Right cardiac atrium (tissue), 5 donors: ENCODE data around the gene MTA3. TPM values are rescaled to one million over a fixed set of nuclear protein-coding genes. Genes with fewer than 3 reads are reported as not detected.

Experiments
- ATAC-seq, 2 donors: fragments of 200-7000 bp; cut with Tn5 transposase; one replicate each; pipeline versions ENCODE4 v1.8.0 to v1.9.1; 2020; ENCODE audit warnings: moderate library complexity in 2 of 2, mild to moderate bottlenecking in 1 of 2
- DNase-seq, 3 donors: peaks; one replicate each; pipeline ENCODE4 v3.0.0-alpha.2; 2020
- H3K27ac ChIP-seq: one replicate; pipeline ENCODE4 v1.5.1; 2013; ENCODE audit warnings: mild to moderate bottlenecking, low read length, control low read depth, moderate library complexity
- H3K27me3 ChIP-seq: one replicate; pipeline ENCODE4 v1.6.1; 2013; ENCODE audit not compliant: control insufficient read depth, insufficient read depth
- H3K4me1 ChIP-seq: one replicate; pipeline ENCODE4 v1.6.1; 2013; ENCODE audit warnings: low read length; ENCODE audit not compliant: control insufficient read depth, insufficient read depth
- H3K4me3 ChIP-seq: one replicate; pipeline ENCODE4 v1.5.1; 2013; ENCODE audit warnings: low read length, control low read depth
- H3K9me3 ChIP-seq: one replicate; pipeline ENCODE4 v1.6.1; 2013; ENCODE audit warnings: low read length; ENCODE audit not compliant: control insufficient read depth
- WGBS: extraction: QIAGEN DNeasy Blood & Tissue Kit; methylation state at CpG from one replicate; pipeline ENCODE4 v1.1.7; 2013; 5-methylcytosine and 5-hydroxymethylcytosine counted together
- intact Hi-C, 4 donors: fragments of 100-400 bp; cut with DNase I; formaldehyde crosslinking; loops; one replicate each; pipeline versions ENCODE4 v1.11.0 to v1.14.0; 2022 to 2023
- long read RNA-seq, 4 donors: library from polyadenylated mRNA; unstranded; transcript quantifications; one replicate each; pipeline ENCODE4 v2.0.0, GENCODE V29; 2020 to 2021
- polyA plus RNA-seq: library from polyadenylated mRNA; stranded (reverse); fragments of 200-250 nt; gene quantifications from one replicate; pipeline ENCODE4 v1.2.3, GENCODE V29; 2013
- total RNA-seq, 4 donors: library from RNA; stranded (reverse); fragmentation: NEBNext Ultra II Directional; extraction: Animal tissue kit (Norgen Biotek cat#: 25700); gene quantifications; one replicate each; pipeline ENCODE4 v1.2.1, GENCODE V29; 2021
- donor health status: healthy with polysubstance abuse.
- donor health status: DM: no; HTN: yes; CAD: no.
- donor health status: DM: no; HTN: no; CAD: no.
- donor health status: DM: no; HTN: yes; CAD: no; lungs with severe emphysema.
- donor health status: DM: yes; HTN: yes; CAD: no.

MTA3 gene
- total RNA-seq (10 to 100 TPM; 24.8 to 31.0 (median 28.9) TPM), polyA plus RNA-seq (24.6 TPM)
- long read RNA-seq, donor 1, transcript MTA3-204 (14 exons, 2,041 nt) = major isoform, 20 of 45 reads
- long read RNA-seq, donor 1, transcript MTA3-205 (14 exons, 2,202 nt) = minor isoform, 14 of 45 reads
- long read RNA-seq, donor 1, partial matches to known transcripts = 3 of 45 reads
- long read RNA-seq, donor 1, other reads (novel, unspliced or antisense) = 7 of 45 reads
- long read RNA-seq, donor 2, transcript MTA3-204 (14 exons, 2,041 nt) = major isoform, 9 of 21 reads
- long read RNA-seq, donor 2, transcript MTA3-205 (14 exons, 2,202 nt) = minor isoform, 6 of 21 reads
- long read RNA-seq, donor 2, partial matches to known transcripts = 1 of 21 reads
- long read RNA-seq, donor 2, other reads (novel, unspliced or antisense) = 5 of 21 reads
- long read RNA-seq, donor 3, transcript MTA3-205 (14 exons, 2,202 nt) = major isoform, 38 of 99 reads
- long read RNA-seq, donor 3, transcript MTA3-204 (14 exons, 2,041 nt) = major isoform, 38 of 99 reads
- long read RNA-seq, donor 3, partial matches to known transcripts = 7 of 99 reads
- long read RNA-seq, donor 3, other reads (novel, unspliced or antisense) = 13 of 99 reads
- long read RNA-seq, donor 4, transcript MTA3-205 (14 exons, 2,202 nt) = minor isoform, 11 of 28 reads
- long read RNA-seq, donor 4, transcript MTA3-204 (14 exons, 2,041 nt) = major isoform, 14 of 28 reads
- long read RNA-seq, donor 4, partial matches to known transcripts = 0 of 28 reads
- long read RNA-seq, donor 4, other reads (novel, unspliced or antisense) = 3 of 28 reads

DNA sequence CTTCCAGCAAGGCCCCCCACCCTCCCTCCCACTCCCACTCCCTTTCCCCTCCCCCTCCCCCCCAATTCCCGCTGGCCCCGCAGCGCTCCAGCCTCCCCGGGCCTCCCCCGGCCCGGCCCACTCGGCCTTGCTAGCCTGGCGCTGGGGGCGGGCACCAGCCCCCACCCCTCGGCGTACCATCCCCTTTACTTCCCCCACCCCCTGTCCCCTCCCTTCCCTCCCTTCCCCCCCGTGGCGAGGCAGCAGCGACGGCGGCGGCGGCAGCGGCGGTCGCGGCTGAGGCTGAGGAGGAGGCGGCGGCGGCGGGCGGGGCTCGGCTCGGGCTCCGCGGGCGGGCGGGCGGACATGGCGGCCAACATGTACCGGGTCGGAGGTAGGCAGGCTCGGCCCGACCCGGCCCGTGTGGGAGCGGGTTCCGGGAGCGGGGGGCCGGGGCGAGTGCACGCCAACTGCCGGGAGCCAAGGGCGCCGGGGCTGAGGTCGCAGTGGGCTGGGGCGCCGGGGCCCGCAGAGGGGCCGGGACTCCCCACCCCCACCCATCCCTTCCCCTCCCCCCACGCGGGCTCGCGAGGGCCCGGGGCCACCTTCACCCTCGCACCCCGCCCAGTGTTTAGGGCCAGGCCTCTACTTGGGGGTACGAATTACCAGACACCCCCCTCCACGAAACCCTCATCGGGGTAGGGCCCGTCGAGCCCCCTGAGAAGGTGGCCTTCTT, at the start of gene MTA3:
Gene MTA3 (plus strand): TSS at position 232 of the 715 bp plus-strand sequence. CDS start 114 bp downstream, at position 346.
- peak; percentile 68 to 89 (median 88) for DNase-seq
- peak within 1 kb of the TSS; percentile 99 for H3K4me3 ChIP-seq
- no peaks in the 10 kb centered on the region for H3K4me1 ChIP-seq
- H3K27ac ChIP-seq = peak within 1 kb of the TSS; percentile 91
- H3K9me3 ChIP-seq = no peaks in the 10 kb centered on the region
- peak; percentile 87 for ATAC-seq
- intact Hi-C loops = no loop called here
- H3K27me3 ChIP-seq = no peaks in the 10 kb centered on the region
- 1% methylated on average over 63 of the region's 67 CpGs for whole genome bisulfite sequencing

DNA sequence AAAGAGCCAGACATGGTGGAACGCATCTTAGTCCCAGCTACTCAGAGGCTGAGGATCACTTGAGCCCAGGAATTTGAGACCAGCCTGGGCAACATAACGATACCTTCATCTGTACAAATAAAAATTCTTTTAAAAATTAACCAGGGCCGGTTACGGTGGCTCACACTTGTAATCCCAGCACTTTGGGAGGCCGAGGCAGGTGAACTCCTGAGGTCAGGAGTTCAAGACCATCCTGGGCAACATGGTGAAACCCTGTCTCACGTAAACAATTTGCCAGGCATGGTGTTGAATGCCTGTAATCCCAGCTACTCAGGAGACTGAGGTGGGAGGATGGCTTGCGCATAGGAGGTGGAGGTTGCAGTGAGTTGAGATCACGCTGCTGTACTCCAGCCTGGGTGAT, 48.8 kb upstream of the MTA3 start:
- 89% methylated on average over 8 of the region's 8 CpGs for WGBS

DNA sequence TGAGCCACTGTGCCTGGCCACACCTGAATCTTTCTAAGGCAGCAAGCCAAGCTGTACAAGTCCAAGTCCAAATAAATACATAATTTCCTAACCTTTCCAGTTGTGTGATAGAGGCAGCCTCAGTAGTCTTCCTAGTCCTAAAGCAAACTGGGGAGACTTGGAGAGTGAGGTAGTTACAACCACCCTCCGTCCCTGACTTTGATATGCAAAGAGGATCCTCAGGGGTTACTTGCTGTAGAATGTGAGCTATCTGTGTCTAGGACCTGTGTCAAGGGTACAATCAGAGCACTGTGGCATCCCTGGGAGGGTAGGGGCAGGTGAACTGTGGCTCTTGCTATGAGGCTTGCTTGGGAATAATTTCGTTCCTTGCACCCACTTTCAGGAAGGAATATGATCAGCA, 46.4 kb upstream of the MTA3 start:
- 69% methylated on average over 2 of the region's 2 CpGs for WGBS
- intact Hi-C loops = no loop called here
- H3K4me1 ChIP-seq = no peaks in the 10 kb centered on the region
- ATAC-seq (no peak), DNase-seq (no peak)
- no peak overlapping the region for H3K4me3 ChIP-seq
- H3K9me3 ChIP-seq = no peaks in the 10 kb centered on the region
- H3K27me3 ChIP-seq = no peaks in the 10 kb centered on the region
- H3K27ac ChIP-seq = no peak overlapping the region

More for the DNA sequence above, 48.8 kb upstream of the MTA3 start:
- intact Hi-C loops = no loop called here
- ATAC-seq (no peak), DNase-seq (no peak)
- H3K27ac ChIP-seq = no peak overlapping the region
- no peaks in the 10 kb centered on the region for H3K27me3 ChIP-seq
- H3K4me1 ChIP-seq = no peaks in the 10 kb centered on the region
- no peak overlapping the region for H3K4me3 ChIP-seq
- H3K9me3 ChIP-seq = no peaks in the 10 kb centered on the region

DNA sequence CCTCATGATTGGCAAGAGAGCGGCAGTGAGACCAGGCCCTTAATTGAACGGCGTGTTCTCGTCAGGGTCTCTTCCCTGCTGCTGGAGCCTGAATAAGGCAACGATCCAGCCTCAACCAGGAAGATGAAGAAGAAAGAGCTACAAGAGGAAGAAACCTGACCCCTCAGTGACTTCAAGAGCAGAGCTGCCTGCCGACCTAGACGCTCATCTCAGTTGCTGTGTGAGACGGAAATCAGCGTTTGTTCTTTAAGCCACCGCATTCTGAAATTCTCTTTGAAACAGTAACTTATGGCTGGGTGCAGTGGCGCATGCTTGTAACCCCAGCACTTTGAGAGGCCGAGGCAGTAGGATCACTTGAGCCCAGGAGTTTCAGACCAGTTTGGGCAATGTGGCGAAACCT, 45.1 kb upstream of the MTA3 start:
- WGBS = 76% methylated on average over 13 of the region's 13 CpGs
- H3K4me1 ChIP-seq = no peaks in the 10 kb centered on the region
- H3K9me3 ChIP-seq = no peaks in the 10 kb centered on the region
- no peak overlapping the region for H3K27ac ChIP-seq
- H3K4me3 ChIP-seq = no peak overlapping the region
- intact Hi-C loops = no loop called here
- no peak for ATAC-seq
- no peaks in the 10 kb centered on the region for H3K27me3 ChIP-seq
- DNase-seq = no peak

DNA sequence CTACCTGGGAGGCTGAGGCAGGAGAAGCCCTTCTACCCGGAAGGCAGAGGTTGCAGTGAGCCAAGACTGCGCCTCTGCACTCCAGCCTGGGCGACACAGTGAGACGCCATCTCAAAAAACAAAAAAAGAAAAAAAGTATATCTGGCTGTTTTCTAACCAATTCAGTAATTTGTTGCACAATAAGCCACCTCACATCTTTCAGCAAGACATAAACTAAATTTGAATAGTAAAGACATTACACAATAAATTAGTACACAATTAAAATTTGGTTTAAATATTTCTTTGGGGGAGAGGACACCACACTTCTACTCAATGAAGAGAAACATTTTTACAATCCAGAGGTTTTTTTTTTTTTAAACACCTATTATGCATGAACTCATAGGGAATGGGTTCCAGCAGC, 36.0 kb upstream of the MTA3 start:
- H3K27ac ChIP-seq = no peak overlapping the region
- H3K27me3 ChIP-seq = no peaks in the 10 kb centered on the region
- DNase-seq (no peak), ATAC-seq (no peak)
- H3K4me1 ChIP-seq = no peaks in the 10 kb centered on the region
- H3K9me3 ChIP-seq = no peaks in the 10 kb centered on the region
- intact Hi-C loops = no loop called here
- 94% methylated on average over 4 of the region's 4 CpGs for whole genome bisulfite sequencing
- H3K4me3 ChIP-seq = no peak overlapping the region

DNA sequence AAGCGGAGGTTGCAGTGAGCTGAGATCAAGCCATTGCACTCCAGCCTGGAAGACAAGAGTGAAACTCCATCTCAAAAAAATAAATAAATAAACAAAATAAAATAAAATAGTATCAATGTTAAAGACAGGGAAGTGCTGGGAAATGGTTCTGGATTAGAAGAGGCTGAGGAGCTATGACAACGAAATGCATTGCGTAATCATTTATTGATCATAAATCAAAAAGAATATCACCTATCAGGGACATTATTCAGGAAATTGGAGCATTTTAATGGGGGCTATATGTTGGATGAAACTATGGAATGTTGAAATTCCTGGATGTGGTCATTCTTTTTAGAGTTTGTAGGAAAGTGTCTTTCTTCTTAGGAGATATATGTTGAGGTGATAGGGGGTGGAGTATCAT, 30.9 kb upstream of the MTA3 start:
- H3K27ac ChIP-seq = no peak overlapping the region
- H3K4me1 ChIP-seq = no peaks in the 10 kb centered on the region
- no peak for ATAC-seq
- no peaks in the 10 kb centered on the region for H3K27me3 ChIP-seq
- 97% methylated on average over 3 of the region's 3 CpGs for WGBS
- DNase-seq = no peak
- H3K4me3 ChIP-seq = no peak overlapping the region
- H3K9me3 ChIP-seq = no peaks in the 10 kb centered on the region
- intact Hi-C loops = no loop called here

DNA sequence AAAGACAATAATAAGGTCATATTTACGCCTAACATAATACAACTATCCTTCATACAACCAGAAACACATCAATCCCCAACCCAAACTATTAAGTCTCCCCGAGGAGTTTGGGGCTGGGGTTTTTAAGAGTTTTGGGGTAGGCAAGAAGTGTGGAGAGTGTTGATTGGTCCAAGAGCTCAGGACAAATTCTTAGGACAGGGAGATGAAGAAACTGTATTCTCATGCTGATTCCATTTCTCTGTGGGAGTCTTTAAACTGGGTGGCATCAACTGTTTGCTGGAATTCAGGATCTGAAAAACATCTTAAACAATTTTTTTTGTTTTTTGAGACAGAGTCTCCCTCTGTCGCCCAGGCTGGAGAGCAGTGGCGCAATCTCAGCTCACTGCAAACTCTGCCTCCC, 25.6 kb upstream of the MTA3 start:
- ATAC-seq = no peak
- no peaks in the 10 kb centered on the region for H3K4me1 ChIP-seq
- no peaks in the 10 kb centered on the region for H3K27me3 ChIP-seq
- WGBS = 85% methylated on average over 4 of the region's 4 CpGs
- DNase-seq = no peak
- no peak overlapping the region for H3K27ac ChIP-seq
- H3K4me3 ChIP-seq = no peak overlapping the region
- H3K9me3 ChIP-seq = no peaks in the 10 kb centered on the region
- intact Hi-C loops = no loop called here

DNA sequence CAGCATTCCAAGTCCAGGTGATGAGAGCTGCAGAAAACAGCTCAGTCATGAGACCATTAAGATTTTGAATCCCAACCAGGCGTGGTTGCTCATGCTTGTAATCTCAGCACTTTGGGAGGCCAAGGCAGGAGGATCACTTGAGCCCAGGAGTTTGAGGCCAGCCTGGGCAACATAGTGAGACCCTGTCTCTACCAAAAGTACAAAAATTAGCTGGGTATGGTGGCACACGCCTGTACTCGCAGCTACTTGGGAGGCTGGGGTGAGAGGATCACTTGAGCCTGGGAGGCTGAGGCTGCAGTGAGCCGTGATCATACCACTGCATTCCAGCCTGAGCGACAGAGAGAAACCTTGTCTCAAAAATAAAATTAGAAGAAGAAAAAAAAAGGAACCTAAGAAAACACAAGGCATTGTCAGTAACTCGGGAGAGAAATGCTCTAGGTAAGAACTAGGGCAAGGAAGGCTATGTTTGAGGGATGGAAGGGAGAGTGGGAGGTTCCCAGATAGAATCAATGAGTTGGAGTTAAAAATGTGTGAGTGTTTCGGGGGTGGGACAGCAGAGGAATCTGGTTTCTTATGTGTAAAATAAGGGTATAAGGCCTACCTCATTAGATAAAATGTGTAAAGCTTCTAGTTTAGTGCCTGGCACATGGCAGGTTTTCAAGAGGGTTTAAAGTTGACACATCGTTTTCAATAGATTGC, 23.3 kb upstream of the MTA3 start:
- ATAC-seq (no peak), DNase-seq (no peak)
- WGBS = 88% methylated on average over 8 of the region's 8 CpGs
- H3K27me3 ChIP-seq = no peaks in the 10 kb centered on the region
- H3K4me1 ChIP-seq = no peaks in the 10 kb centered on the region
- no peak overlapping the region for H3K4me3 ChIP-seq
- intact Hi-C loops = no loop called here
- H3K27ac ChIP-seq = no peak overlapping the region
- H3K9me3 ChIP-seq = no peaks in the 10 kb centered on the region

DNA sequence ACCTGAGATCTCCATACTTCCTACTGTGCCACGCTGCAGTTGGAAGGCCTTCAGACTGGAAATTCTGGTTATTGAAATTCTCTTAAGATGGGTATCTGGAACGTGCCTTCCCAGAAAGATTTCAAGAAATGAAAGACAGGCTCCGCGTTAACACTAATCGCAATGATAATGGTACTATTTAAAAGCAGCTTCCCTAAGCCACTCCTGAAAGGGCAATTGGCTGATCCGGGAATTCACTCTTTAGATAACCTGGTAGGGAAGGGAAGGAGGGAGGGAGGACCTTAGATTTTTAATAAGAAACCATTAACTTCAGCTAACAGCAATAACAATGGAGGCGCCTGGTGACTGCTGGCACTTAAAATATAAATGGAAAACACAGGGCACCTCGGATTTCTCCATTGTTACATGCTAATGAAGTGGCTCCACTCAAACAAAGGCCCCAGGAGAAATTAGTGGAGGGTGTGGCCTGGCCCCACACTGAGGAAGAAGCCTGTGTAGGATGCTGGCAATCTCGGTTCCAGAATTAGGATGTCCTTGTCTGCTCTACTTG, 22.5 kb upstream of the MTA3 start:
- no peaks in the 10 kb centered on the region for H3K9me3 ChIP-seq
- H3K4me3 ChIP-seq = no peak overlapping the region
- H3K27me3 ChIP-seq = no peaks in the 10 kb centered on the region
- no peaks in the 10 kb centered on the region for H3K4me1 ChIP-seq
- no peak overlapping the region for H3K27ac ChIP-seq
- WGBS = 63% methylated on average over 9 of the region's 9 CpGs
- no peak for ATAC-seq
- intact Hi-C loops = no loop called here
- DNase-seq = no peak

DNA sequence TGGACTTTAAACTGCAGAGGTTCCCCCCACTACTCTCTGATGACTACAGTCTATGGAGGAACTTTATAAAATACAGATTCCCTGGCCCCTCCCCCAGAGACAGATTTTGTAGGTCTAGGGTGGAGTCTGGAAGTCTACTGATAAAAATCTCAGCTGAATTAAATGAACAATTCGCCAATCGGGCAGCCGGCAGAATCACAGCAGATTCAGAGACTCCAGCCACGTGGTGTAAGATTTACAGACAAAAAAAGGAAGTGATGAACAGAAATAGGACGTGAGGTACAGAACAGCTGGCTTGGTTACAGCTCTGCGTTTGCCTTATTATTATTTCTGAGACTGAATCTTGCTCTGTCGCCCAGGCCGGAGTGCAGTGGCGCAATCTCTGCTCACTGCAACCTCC, 21.4 kb upstream of the MTA3 start:
- H3K27ac ChIP-seq = no peak overlapping the region
- H3K9me3 ChIP-seq = no peaks in the 10 kb centered on the region
- DNase-seq (no peak), ATAC-seq (no peak)
- intact Hi-C loops = no loop called here
- H3K27me3 ChIP-seq = no peaks in the 10 kb centered on the region
- 51% methylated on average over 9 of the region's 9 CpGs for WGBS
- no peak overlapping the region for H3K4me3 ChIP-seq
- no peaks in the 10 kb centered on the region for H3K4me1 ChIP-seq
